Fibroblast of peridontal ligament (primary cell): ENCODE data around the gene NFAM1.

ENCODE experiments used
- DNase-seq: peaks from one replicate; pipeline ENCODE4 v3.0.0-alpha.2; 2010; ENCODE audit errors: extremely low read depth

The NFAM1 gene

GRCh38 chr22:42439821-42440674 lies 7.8 kb upstream of the NFAM1 start:
- peak; percentile 24 for DNase-seq

GRCh38 chr22:42439021-42439567 lies 6.9 kb upstream of the NFAM1 start:
- DNase-seq = no peak

- DNase-seq = no peak
Measured at GRCh38 chr22:42438293-42438650, 6.1 kb upstream of the NFAM1 start.

GRCh38 chr22:42437488-42438292 lies 5.5 kb upstream of the NFAM1 start:
- DNase-seq = peak; percentile 30

GRCh38 chr22:42436404-42436803 lies 4.2 kb upstream of the NFAM1 start:
- DNase-seq = no peak

GRCh38 chr22:42434748-42435425 lies 2.7 kb upstream of the NFAM1 start:
- DNase-seq = no peak

- DNase-seq = no peak
Measured at GRCh38 chr22:42433754-42434682, 1.8 kb upstream of the NFAM1 start.

GRCh38 chr22:42432818-42433217 lies 615 bp upstream of the NFAM1 start:
- no peak for DNase-seq

GRCh38 chr22:42431401-42432019 lies 693 bp downstream of the NFAM1 start:
- DNase-seq = no peak

GRCh38 chr22:42430528-42431125 lies 1.6 kb downstream of the NFAM1 start:
- no peak for DNase-seq

- no peak for DNase-seq
Measured at GRCh38 chr22:42428760-42429159, 3.4 kb downstream of the NFAM1 start.

- no peak for DNase-seq
Measured at GRCh38 chr22:42428025-42428424, 4.2 kb downstream of the NFAM1 start.

GRCh38 chr22:42427167-42427566 lies 5.0 kb downstream of the NFAM1 start:
- DNase-seq = no peak

- no peak for DNase-seq
Measured at GRCh38 chr22:42425989-42426355, 6.2 kb downstream of the NFAM1 start.

GRCh38 chr22:42425337-42425988 lies 6.7 kb downstream of the NFAM1 start:
- no peak for DNase-seq

- DNase-seq = no peak
Measured at GRCh38 chr22:42419243-42419881, 12.8 kb downstream of the NFAM1 start.

- DNase-seq = no peak
Measured at GRCh38 chr22:42418811-42419242, 13.4 kb downstream of the NFAM1 start.

GRCh38 chr22:42417645-42418305 lies 14.4 kb downstream of the NFAM1 start:
- DNase-seq = no peak
